ENCODE results near the gene CAMK1G.

CAMK1G gene

GRCh38 chr1:209601809-209602657, 18.5 kb downstream of the CAMK1G start:
- DNase-seq, result peak; percentile 46

- DNase-seq, result no peak
Observed at GRCh38 chr1:209603877-209604276, 20.4 kb downstream of the CAMK1G start.

DNA sequence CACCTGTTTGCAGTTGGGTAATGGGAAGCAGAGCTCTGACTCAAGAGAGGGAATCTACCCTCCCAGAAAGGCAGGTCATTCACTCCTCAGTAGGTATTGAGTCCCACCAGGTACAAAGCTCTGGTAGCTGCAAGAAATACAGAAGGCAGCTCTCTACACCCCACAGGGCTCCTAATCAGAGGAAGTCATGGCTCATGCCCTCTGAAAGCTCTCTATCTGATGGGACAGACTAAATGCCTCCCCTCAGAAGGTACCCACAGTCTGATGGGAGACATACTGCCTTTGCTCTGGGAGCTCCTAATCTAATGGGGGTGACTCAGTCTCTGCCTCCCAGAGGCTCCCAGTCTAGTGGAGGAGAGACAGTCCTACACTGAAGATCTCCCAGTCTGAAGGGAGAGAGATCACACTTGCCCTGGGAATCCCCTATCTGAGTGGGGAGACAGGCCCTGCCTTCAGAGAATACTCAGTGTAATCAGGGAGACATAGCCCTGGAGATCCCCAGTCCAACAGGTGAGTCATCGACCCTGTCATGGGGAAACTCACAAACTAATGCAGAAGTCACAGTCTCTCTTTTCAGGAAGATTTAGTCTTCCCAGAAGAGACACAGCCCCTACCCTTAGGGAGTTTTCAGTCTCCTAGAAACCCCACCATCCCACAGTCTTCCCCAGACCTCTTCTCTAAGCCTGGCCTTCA, 23.7 kb downstream of the CAMK1G start:
- peak; percentile 58 for DNase-seq

DNA sequence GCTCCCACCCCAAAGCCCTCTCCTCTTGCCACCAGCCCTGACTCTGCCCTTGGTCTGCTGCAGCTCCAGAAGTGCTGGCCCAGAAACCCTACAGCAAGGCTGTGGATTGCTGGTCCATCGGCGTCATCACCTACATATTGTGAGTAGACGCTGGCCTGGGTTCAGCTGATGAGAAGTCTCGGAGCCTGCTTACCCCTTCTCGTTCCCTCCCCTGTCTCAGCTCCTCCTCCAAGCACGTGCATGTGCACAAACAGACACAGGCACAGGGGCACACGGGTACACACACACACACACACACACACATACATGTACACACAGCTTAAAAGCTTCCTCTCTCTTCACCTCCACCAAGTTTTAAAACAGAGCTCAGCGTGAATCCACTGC, 24.3 kb downstream of the CAMK1G start:
- no peak for DNase-seq

GRCh38 chr1:209609041-209609790, 25.7 kb downstream of the CAMK1G start:
- DNase-seq, result no peak

GRCh38 chr1:209609791-209610630, 26.5 kb downstream of the CAMK1G start:
- no peak for DNase-seq

DNA sequence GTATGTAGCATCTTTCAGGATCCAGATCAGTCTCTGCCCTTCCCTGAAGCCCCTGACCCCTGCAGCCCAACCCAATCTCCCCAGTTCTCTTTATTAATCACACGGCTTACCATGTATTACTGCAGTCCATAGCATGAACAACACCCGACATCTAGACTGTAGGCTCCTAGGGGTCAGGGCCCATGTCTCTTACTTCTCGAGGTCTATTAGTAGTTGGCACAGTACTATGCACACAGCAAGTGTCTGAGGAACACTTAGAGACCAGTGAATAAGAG, 27.1 kb downstream of the CAMK1G start:
- no peak for DNase-seq

DNA sequence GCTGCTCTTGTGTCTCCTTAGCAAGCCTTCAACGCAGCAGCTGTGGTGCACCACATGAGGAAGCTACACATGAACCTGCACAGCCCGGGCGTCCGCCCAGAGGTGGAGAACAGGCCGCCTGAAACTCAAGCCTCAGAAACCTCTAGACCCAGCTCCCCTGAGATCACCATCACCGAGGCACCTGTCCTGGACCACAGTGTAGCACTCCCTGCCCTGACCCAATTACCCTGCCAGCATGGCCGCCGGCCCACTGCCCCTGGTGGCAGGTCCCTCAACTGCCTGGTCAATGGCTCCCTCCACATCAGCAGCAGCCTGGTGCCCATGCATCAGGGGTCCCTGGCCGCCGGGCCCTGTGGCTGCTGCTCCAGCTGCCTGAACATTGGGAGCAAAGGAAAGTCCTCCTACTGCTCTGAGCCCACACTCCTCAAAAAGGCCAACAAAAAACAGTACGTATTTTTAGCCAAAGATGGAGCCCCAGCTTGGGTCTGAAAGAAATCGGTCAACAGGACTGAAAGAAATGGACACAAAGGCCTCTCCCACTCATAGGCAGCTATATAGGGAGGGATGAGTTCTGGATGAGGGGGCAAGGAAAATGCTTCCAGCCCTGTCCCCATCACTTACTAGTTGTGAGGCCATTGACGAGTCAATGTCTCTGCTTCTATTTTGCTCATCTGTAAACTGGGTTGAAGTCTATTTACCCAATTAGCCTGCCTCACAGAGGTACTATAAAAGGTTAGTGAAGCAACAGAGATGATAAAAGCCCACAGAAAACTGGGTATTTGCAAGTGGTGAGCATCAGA, 28.5 kb downstream of the CAMK1G start:
- DNase-seq, result no peak

DNA sequence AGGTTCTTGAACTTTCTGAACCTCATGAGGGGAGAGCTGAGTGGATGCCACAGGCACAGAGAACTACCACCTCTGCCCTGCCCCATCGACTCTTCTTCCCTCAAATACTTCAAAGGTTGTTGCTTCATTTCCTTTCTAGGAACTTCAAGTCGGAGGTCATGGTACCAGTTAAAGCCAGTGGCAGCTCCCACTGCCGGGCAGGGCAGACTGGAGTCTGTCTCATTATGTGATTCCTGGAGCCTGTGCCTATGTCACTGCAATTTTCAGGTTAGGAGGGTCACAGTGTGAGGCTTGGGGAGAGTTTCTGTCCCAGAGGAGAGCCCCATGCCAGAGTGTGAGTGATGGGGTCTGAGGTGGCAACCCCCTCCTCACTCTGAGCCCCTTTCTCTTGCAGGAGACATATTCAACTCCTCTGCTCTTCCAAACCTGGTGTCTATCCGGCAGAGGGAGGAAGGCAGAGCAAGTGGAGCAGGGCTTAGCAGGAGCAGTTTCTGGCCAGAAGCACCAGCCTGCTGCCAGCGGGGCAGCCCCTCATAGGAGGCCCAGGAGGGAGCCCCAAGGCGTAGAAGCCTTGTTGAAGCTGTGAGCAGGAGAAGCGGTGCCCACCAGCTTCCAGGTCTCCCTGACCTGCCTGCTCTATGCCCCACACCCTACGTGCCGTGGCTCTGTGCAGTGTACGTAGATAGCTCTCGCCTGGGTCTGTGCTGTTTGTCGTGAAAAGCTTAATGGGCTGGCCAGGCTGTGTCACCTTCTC, 29.3 kb downstream of the CAMK1G start:
- no peak for DNase-seq

DNA sequence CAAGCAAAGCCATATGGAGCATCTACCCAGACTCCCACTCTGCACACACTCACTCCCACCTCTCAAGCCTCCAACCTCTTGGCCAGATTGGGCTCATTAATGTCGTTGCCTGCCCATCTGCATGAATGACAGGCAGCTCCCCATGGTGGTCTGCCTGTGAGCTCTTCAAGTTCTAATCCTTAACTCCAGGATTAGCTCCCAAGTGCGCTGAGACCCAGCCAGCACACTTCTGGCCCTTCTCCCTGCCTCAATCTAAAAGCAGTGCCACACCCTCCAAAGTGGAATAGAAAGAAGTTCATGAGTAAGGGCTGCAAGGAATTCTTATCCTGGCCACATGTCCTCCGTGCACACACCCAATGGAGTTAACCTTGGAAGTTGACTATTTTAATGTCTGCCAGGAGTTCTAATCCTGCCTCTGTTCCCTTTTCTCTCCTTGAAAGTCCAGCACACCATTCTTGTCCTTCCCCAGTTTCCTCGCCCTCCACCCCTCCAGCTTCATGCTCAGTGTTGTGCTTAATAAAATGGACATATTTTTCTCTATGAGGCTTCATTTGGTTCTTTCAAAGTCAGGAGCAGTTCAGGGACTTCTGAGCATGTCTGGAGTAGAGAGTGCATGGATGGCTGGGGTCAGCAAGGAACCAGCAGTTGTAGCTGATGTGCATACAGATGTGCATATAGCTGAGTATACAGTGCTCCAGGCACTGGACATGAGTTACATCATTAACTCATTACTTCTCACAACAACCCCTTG, 30.1 kb downstream of the CAMK1G start:
- DNase-seq, result no peak

DNA sequence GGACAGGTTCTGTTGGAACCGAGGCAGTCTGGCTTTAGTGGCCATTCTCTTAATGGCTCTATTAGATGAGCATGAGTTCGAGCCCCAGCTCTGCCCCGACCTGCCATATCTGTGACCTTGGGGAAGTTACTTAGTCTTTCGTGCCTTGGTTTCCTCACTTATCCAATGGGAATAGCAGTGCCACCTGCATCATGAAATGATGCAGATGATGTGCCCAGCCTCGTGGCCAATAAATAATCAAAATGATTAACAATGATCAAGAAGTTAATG, 30.6 kb downstream of the CAMK1G start:
- no peak for DNase-seq

GRCh38 chr1:209614906-209615305, 31.4 kb downstream of the CAMK1G start:
- DNase-seq, result no peak

DNA sequence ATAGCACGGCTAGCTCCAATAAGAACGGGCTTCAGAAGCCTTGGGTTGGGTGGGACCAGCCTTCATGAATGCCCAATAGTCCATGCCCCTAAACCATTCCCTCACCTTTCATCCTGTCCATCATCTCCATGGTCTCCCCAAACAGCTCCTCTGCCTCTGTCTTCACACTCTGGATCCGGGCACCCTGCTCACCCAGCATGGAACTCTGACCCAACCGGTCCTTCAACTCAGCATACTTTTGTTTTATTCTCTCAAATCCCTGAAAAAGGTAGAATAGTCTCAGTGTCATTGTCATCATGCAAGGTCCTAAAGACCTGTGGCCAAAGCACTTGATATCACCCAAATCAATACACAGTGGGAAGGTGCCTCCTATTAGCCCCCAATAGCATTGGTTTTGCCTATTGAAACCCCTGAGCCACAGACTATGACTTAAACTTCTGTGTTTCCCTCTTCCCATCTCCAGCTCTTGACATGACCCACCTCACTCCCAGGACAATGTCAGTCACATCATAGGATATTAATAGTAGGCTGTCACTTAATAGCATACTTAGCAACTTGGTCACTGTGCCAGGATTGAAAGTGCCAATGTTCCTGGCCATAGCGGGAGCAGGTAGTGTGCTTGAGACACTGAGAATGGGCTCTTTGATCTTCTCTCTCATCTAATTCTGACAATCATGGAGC, 33.0 kb downstream of the CAMK1G start:
- no peak for DNase-seq

- DNase-seq, result no peak
Observed at GRCh38 chr1:209617047-209617673, 33.6 kb downstream of the CAMK1G start.

DNA sequence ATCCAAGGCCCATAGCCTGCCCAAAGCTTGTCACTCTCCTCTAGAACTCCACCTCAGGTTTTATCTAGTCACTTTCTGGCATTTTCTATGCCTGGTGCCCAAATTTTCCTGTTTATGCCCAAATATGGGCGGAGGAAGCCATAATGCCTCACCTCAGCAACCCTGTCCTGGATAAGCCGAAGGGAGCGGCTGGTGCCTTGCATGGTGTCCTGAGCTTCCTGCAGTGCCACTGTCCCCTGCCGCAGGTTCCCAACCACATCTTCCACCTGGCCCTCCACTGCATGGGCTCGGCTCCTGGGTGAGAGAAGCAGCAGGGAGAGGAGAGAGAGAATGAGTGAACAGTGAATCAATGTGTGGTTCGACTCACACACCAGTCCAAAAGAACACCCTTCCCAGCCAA, 34.2 kb downstream of the CAMK1G start:
- no peak for DNase-seq

DNA sequence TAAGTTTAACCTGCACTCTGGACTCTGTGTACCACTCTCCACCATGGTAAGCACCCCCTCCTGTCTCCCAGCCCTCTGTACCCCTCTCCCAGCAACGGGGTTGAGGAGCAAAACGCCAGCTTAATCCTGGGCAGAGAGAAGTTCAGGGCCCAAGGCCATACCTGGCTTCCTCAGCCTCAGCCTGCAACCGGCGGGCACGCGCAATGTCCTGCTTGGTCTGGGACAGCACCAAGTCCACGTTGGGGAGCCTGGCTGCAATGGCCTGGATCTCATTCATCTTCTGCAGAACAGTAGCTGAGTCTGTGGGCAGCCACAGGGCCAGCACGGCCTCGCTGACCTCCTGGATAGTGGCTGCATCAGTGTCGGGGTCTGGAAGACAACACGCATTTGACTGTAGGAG, 34.8 kb downstream of the CAMK1G start:
- no peak for DNase-seq

DNA sequence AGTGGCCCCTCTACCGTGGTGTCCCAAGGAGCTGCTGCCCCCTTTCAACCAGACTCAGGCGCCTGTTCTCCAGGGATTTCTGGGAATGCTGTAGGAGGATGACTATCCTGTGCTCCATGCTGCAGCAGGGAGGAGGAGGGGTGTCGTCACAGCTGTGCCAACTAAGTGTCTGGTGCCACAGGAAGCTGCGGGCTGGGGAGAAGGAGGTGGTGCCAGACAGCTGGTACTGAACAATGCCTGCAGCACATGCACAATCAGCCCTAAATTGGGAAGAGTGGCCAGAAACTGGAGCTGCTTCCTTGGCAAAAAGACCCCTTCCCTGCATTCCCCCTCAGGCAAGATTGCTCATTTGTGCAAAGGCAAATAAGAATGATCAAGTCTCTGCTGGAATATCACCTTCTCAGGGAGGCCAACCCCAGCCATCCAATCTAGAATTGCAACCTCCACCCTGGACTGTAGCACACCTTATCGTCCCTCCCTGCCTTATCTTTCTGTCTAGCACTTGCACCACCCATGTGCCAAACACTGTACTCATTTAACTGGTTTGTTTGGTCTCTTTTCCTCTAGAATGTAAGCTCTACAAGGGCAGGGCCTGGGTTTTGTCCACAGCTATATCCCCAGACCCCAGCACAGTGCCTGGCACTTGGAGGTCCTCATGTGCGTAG, 35.4 kb downstream of the CAMK1G start:
- DNase-seq, result no peak

DNA sequence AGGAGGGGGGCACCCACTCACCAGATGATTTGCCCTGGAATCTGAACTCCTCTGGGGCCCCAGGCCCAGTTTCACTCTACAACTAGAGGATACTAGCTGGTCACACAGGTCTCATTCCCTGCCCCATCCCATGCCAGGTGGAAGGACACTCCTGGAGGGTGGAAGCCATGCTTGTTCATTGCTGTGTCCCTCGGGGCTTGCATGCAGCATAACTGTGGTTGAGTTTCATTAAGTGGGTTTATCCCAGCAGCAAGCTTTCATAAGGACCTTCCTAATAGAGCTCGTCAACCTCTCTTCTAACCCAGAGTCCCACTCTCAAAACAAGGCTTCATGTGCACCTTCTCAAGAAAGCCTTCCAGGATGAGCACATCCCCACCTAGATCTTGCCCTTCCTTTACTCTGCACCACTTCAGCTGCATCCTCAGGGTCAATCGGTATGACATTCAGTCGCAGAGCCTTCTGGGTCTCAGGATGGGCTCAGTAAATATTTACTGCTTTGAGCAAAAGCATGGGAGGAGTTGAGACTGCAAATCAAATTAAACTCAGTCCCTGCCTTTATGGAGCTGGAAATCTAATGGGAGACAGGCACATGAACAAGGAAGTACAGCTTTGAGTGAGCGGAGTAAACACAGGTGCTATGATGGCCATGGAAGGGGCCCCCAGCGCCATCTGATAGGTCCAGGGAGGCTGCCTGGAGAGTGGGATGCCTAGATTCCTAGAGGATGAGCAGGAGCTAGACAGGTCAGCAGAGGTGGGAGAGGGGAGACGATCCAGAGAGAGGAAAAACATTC, 36.4 kb downstream of the CAMK1G start:
- no peak for DNase-seq

Measured in stimulated activated CD4-positive, alpha-beta T cell treated with anti-CD3 and anti-CD28 coated beads, Interleukin-15, amount 100 ng/mL, for 24 hours (primary cell).